Esophagus muscularis mucosa (tissue), 4 donors: ENCODE measurements around the gene FXYD3. TPM values are rescaled to one million over a fixed set of nuclear protein-coding genes. Genes with fewer than 3 reads are reported as not detected.

ENCODE experiments used
- DNase-seq: peaks from one replicate; pipeline ENCODE4 v3.0.0-alpha.2; 2017; ENCODE audit errors: extremely low spot score
- H3K27ac ChIP-seq, 4 donors: fragments of 200-600 bp; sonication (generic); replicated peaks in 1 of 4; 1 replicate in 3 of 4; 2 replicates in 1 of 4; pipeline ENCODE4 v1.5.1; 2016 to 2019; ENCODE audit warnings: mild to moderate bottlenecking in 1 of 4
- H3K27me3 ChIP-seq, 4 donors: fragments of 200-600 bp; sonication (generic); one replicate each; pipeline versions ENCODE4 v1.5.1 to v1.6.0; 2016 to 2019
- H3K36me3 ChIP-seq, 4 donors: fragments of 200-600 bp; sonication (generic); one replicate each; pipeline ENCODE4 v1.5.1; 2016 to 2019
- H3K4me1 ChIP-seq, 4 donors: fragments of 200-600 bp; sonication (generic); one replicate each; pipeline ENCODE4 v1.5.1; 2016 to 2019
- H3K4me3 ChIP-seq, 4 donors: fragments of 200-600 bp; sonication (generic); 1 replicate in 2 of 4; 2 replicates in 2 of 4; pipeline ENCODE4 v1.5.1; 2016 to 2019; ENCODE audit warnings: mild to moderate bottlenecking in 4 of 4, moderate library complexity in 1 of 4
- H3K9me3 ChIP-seq, 4 donors: fragments of 200-600 bp; sonication (generic); 1 replicate in 3 of 4; 2 replicates in 1 of 4; pipeline ENCODE4 v1.5.1; 2016 to 2019
- CTCF ChIP-seq, 3 experiments: fragments of 200-600 bp in 2 of 3; fragments of 450-650 bp in 1 of 3; sonication (generic) in 2 of 3; IDR thresholded peaks; one replicate each; pipeline ENCODE4 v1.5.1; 2017 to 2019; ENCODE audit warnings: antibody characterized with exemption in 3 of 3, mild to moderate bottlenecking in 2 of 3, moderate library complexity in 1 of 3
- EP300 ChIP-seq: sonication (generic); formaldehyde crosslinking; IDR thresholded peaks from one replicate; pipeline ENCODE4 v1.6.1; 2017; ENCODE audit warnings: antibody characterized with exemption
- POLR2A ChIP-seq: fragments of 450-650 bp; IDR thresholded peaks from one replicate; pipeline ENCODE4 v1.6.1; 2017; ENCODE audit warnings: antibody characterized with exemption, moderate library complexity, mild to moderate bottlenecking, low read depth
- POLR2AphosphoS5 ChIP-seq, 2 donors: sonication (generic); formaldehyde crosslinking; IDR thresholded peaks; one replicate each; pipeline ENCODE4 v1.6.1; 2017; ENCODE audit warnings: antibody characterized with exemption in 2 of 2
- WGBS: methylation state at CpG from one replicate; pipeline ENCODE4 v1.1.5; 2018; 5-methylcytosine and 5-hydroxymethylcytosine counted together
- intact Hi-C: fragments of 100-400 bp; cut with DNase I; formaldehyde crosslinking; loops from one replicate; pipeline ENCODE4 v1.15.1; 2023
- total RNA-seq, 4 donors: library from RNA; depleted of rRNA; stranded (reverse); fragments of >200 nt; gene quantifications; one replicate each; pipeline versions ENCODE4 v1.1.0 to v1.2.1, GENCODE V29; 2016

FXYD3 gene
- total RNA-seq, 4 donors from 2014 or later = 0.83 to 3.8 (median 3.1) TPM

DNA sequence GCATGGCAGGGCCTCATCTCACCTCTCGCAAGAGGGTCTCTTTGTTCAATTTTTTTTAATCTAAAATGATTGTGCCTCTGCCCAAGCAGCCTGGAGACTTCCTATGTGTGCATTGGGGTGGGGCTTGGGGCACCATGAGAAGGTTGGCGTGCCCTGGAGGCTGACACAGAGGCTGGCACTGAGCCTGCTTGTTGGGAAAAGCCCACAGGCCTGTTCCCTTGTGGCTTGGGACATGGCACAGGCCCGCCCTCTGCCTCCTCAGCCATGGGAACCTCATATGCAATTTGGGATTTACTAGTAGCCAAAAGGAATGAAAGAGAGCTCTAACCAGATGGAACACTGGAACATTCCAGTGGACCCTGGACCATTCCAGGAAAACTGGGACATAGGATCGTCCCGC lies 8.0 kb downstream of the FXYD3 start:
- H3K4me1 ChIP-seq = peaks cover 13 to 60% (median 51%) of the 10 kb centered on the region in 4 donors
- no peak for DNase-seq
- H3K27ac ChIP-seq = peak overlapping the region; percentile 80 to 85 (median 82)
- TF ChIP-seq POLR2AphosphoS5 (IDR thresholded peaks at IDR 0.05) (peak; percentile 19 to 24), POLR2A (no peak)
- no peaks in the 10 kb centered on the region for H3K36me3 ChIP-seq
- H3K27me3 ChIP-seq = no peaks in the 10 kb centered on the region
- peak overlapping the region in 2 of 4 donors; percentile 58 to 59 for H3K4me3 ChIP-seq
- WGBS = 87% methylated on average over 5 of the region's 5 CpGs
- intact Hi-C loops = no loop called here
- H3K9me3 ChIP-seq = no peaks in the 10 kb centered on the region

DNA sequence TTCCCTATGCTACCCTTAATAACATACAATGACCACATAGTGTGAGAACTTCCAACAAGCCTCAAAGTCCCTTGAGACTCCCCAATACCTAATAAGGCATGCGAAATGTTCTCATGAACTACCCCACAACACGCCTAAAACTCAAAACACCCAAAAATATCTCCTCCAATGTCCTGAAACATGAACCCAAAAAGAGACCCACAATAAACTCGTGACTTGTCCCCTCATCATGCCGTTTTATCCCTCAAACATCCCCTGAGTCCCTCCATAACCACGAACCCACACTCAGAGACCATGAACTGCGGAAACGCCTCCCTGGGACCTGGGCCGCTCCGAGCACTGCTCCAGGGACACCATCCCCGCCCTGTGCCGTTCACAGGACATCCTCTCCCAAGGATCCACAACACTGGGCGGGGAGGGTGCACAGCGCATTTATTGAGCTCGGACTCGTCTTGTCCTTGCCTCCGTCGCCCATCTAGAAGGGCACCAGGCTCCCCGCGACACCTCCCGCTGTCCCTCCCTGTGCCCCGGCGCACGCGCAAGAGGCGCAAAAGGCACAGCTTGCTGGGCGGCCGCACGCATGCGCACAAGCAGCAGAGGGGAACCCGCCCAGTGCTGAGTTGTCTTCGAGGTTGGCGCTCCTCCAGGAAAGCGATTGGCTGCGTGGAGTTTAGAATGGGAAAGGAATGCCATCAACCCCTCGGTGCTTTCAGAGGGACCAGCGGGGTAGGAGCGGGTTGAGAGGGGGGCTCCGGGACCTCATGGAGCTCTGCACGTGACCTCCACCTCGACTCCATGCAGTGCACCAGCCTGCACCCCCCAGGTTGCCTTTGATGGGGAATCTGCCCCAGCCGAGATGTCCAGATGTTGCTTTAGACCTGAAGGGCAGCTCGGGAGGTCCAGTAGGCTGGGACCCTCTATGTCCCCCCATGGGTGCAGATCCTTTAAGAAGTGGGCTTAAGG lies 8.8 kb downstream of the FXYD3 start:
- Histone ChIP-seq H3K27me3 (no peaks in the 10 kb centered on the region), H3K9me3 (no peaks in the 10 kb centered on the region), H3K4me3 (peak overlapping the region; percentile 58 to 62 (median 60)), H3K4me1 (peaks cover 13 to 60% (median 51%) of the 10 kb centered on the region in 4 donors), H3K36me3 (no peaks in the 10 kb centered on the region), H3K27ac (peak overlapping the region; percentile 80 to 85 (median 82))
- 8% methylated on average over 35 of the region's 42 CpGs for WGBS
- TF ChIP-seq POLR2A (peak; percentile 84), EP300 (no peak), CTCF (IDR thresholded peaks at IDR 0.05) (peak in 1 of 3 experiments; percentile 27), POLR2AphosphoS5 (IDR thresholded peaks at IDR 0.05) (peak; percentile 99)
- peak; percentile 95 for DNase-seq
- intact Hi-C loops = no loop called here

DNA sequence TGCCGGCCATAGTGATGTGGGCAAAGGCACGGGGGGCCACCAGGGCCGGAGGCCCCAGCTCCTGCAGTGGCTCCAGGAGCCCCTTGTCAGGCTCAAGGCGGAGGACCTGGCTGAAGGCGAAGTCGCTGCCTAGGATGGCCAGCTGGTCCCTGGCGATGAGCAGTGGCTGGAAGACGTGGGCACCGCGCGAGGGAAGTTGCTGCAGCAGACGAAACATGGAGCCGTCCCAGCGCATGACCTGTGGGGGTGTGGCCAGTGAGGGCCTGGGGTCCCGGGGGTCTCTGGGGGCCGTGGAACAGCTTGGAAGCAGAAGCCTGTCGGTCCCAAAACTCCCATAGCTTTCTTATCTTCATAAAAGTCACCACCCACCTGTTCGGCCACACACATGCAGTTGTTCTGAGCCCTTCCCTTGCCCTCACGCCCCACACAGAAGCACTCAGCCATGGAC lies 9.7 kb downstream of the FXYD3 start:
- intact Hi-C loops = no loop called here
- H3K4me1 ChIP-seq = peaks cover 10 to 59% (median 49%) of the 10 kb centered on the region in 4 donors
- H3K36me3 ChIP-seq = no peaks in the 10 kb centered on the region
- TF ChIP-seq POLR2A = no peak
- TF ChIP-seq POLR2AphosphoS5 (IDR thresholded peaks at IDR 0.05) = no peak
- TF ChIP-seq EP300 = no peak
- TF ChIP-seq CTCF (IDR thresholded peaks at IDR 0.05) = no peak
- DNase-seq = no peak
- H3K9me3 ChIP-seq = no peaks in the 10 kb centered on the region
- 98% methylated on average over 5 of the region's 19 CpGs for WGBS
- H3K27ac ChIP-seq = peak overlapping the region; percentile 80 to 85 (median 82)
- no peak overlapping the region for H3K4me3 ChIP-seq
- no peaks in the 10 kb centered on the region for H3K27me3 ChIP-seq

- no peaks in the 10 kb centered on the region for H3K9me3 ChIP-seq
- no peaks in the 10 kb centered on the region for H3K36me3 ChIP-seq
- H3K27ac ChIP-seq = peak overlapping the region; percentile 80 to 85 (median 82)
- H3K4me3 ChIP-seq = peak overlapping the region in 3 of 4 donors; percentile 13 to 30 (median 23)
- no peak for DNase-seq
- TF ChIP-seq POLR2A (no peak), CTCF (IDR thresholded peaks at IDR 0.05) (no peak), EP300 (no peak), POLR2AphosphoS5 (IDR thresholded peaks at IDR 0.05) (no peak)
- WGBS = 83% methylated on average over 4 of the region's 35 CpGs
- H3K27me3 ChIP-seq = no peaks in the 10 kb centered on the region
- peaks cover 10 to 52% (median 42%) of the 10 kb centered on the region in 4 donors for H3K4me1 ChIP-seq
- intact Hi-C loops = no loop called here
These were observed 10.4 kb downstream of the FXYD3 start for GRCh38 chr19:35125749-35126623.

DNA sequence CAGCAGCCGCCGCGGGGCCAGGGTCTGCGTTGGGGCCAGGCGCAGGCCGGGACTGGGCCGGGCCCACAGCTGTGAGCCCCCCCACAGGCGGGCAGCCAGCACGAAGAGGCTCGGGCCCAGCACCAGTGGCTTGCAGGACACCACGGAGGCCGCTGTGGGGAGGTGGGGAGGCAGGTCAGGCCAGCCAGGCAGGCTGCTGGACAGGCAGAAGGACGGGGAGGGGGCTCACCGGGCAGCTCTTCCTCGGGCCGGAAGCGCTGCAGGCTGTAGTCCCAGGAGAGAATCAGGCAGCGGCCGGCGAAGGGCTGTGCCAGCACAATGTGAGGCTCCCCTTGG lies 11.0 kb downstream of the FXYD3 start:
- WGBS = 73% methylated on average over 3 of the region's 20 CpGs

More for the DNA sequence above, 11.0 kb downstream of the FXYD3 start:
- peaks cover 10 to 46% (median 38%) of the 10 kb centered on the region in 4 donors for H3K4me1 ChIP-seq
- H3K9me3 ChIP-seq = no peaks in the 10 kb centered on the region
- H3K27ac ChIP-seq = peak overlapping the region; percentile 80 to 85 (median 82)
- intact Hi-C loops = no loop called here
- TF ChIP-seq POLR2A = no peak
- TF ChIP-seq POLR2AphosphoS5 (IDR thresholded peaks at IDR 0.05) = peak in 1 of 2 donors; percentile 15
- TF ChIP-seq EP300 = no peak
- peak overlapping the region in 3 of 4 donors; percentile 13 to 30 (median 23) for H3K4me3 ChIP-seq
- DNase-seq = no peak
- no peaks in the 10 kb centered on the region for H3K36me3 ChIP-seq
- no peaks in the 10 kb centered on the region for H3K27me3 ChIP-seq
